Esophagus muscularis mucosa (tissue), 4 donors: Measurements from ENCODE around the gene BTD. TPM values are rescaled to one million over a fixed set of nuclear protein-coding genes. Genes with fewer than 3 reads are reported as not detected.

ENCODE experiments used
- DNase-seq: peaks from one replicate; pipeline ENCODE4 v3.0.0-alpha.2; 2017; ENCODE audit errors: extremely low spot score
- H3K27ac ChIP-seq, 4 donors: fragments of 200-600 bp; sonication (generic); replicated peaks in 1 of 4; 1 replicate in 3 of 4; 2 replicates in 1 of 4; pipeline ENCODE4 v1.5.1; 2016 to 2019; ENCODE audit warnings: mild to moderate bottlenecking in 1 of 4
- H3K27me3 ChIP-seq, 4 donors: fragments of 200-600 bp; sonication (generic); one replicate each; pipeline versions ENCODE4 v1.5.1 to v1.6.0; 2016 to 2019
- H3K36me3 ChIP-seq, 4 donors: fragments of 200-600 bp; sonication (generic); one replicate each; pipeline ENCODE4 v1.5.1; 2016 to 2019
- H3K4me1 ChIP-seq, 4 donors: fragments of 200-600 bp; sonication (generic); one replicate each; pipeline ENCODE4 v1.5.1; 2016 to 2019
- H3K4me3 ChIP-seq, 4 donors: fragments of 200-600 bp; sonication (generic); 1 replicate in 2 of 4; 2 replicates in 2 of 4; pipeline ENCODE4 v1.5.1; 2016 to 2019; ENCODE audit warnings: mild to moderate bottlenecking in 4 of 4, moderate library complexity in 1 of 4
- H3K9me3 ChIP-seq, 4 donors: fragments of 200-600 bp; sonication (generic); 1 replicate in 3 of 4; 2 replicates in 1 of 4; pipeline ENCODE4 v1.5.1; 2016 to 2019
- CTCF ChIP-seq, 3 experiments: fragments of 200-600 bp in 2 of 3; fragments of 450-650 bp in 1 of 3; sonication (generic) in 2 of 3; IDR thresholded peaks; one replicate each; pipeline ENCODE4 v1.5.1; 2017 to 2019; ENCODE audit warnings: antibody characterized with exemption in 3 of 3, mild to moderate bottlenecking in 2 of 3, moderate library complexity in 1 of 3
- EP300 ChIP-seq: sonication (generic); formaldehyde crosslinking; IDR thresholded peaks from one replicate; pipeline ENCODE4 v1.6.1; 2017; ENCODE audit warnings: antibody characterized with exemption
- POLR2A ChIP-seq: fragments of 450-650 bp; IDR thresholded peaks from one replicate; pipeline ENCODE4 v1.6.1; 2017; ENCODE audit warnings: antibody characterized with exemption, moderate library complexity, mild to moderate bottlenecking, low read depth
- POLR2AphosphoS5 ChIP-seq, 2 donors: sonication (generic); formaldehyde crosslinking; IDR thresholded peaks; one replicate each; pipeline ENCODE4 v1.6.1; 2017; ENCODE audit warnings: antibody characterized with exemption in 2 of 2
- WGBS: methylation state at CpG from one replicate; pipeline ENCODE4 v1.1.5; 2018; 5-methylcytosine and 5-hydroxymethylcytosine counted together
- intact Hi-C: fragments of 100-400 bp; cut with DNase I; formaldehyde crosslinking; loops from one replicate; pipeline ENCODE4 v1.15.1; 2023
- total RNA-seq, 4 donors: library from RNA; depleted of rRNA; stranded (reverse); fragments of >200 nt; gene quantifications; one replicate each; pipeline versions ENCODE4 v1.1.0 to v1.2.1, GENCODE V29; 2016

The BTD gene
- total RNA-seq, 4 donors from 2014 or later, result 38.5 to 65.2 (median 41.6) TPM

- no peak for DNase-seq
- Histone ChIP-seq H3K4me1 (peaks cover 0 to 15% (median 9%) of the 10 kb centered on the region in 4 donors), H3K27me3 (no peaks in the 10 kb centered on the region), H3K4me3 (no peak overlapping the region), H3K36me3 (no peaks in the 10 kb centered on the region), H3K9me3 (peaks cover 0 to 19% (median 16%) of the 10 kb centered on the region in 4 donors), H3K27ac (no peak overlapping the region)
- intact Hi-C loops, result no loop called here
- no peak for TF ChIP-seq EP300
Observed at GRCh38 chr3:15657016-15657415, 55.5 kb downstream of the BTD start.

GRCh38 chr3:15659254-15659975 is 57.9 kb downstream of the BTD start:
- TF ChIP-seq EP300 (no peak), POLR2A (no peak), CTCF (IDR thresholded peaks at IDR 0.05) (no peak), POLR2AphosphoS5 (IDR thresholded peaks at IDR 0.05) (no peak)
- no peaks in the 10 kb centered on the region for H3K4me1 ChIP-seq

DNA sequence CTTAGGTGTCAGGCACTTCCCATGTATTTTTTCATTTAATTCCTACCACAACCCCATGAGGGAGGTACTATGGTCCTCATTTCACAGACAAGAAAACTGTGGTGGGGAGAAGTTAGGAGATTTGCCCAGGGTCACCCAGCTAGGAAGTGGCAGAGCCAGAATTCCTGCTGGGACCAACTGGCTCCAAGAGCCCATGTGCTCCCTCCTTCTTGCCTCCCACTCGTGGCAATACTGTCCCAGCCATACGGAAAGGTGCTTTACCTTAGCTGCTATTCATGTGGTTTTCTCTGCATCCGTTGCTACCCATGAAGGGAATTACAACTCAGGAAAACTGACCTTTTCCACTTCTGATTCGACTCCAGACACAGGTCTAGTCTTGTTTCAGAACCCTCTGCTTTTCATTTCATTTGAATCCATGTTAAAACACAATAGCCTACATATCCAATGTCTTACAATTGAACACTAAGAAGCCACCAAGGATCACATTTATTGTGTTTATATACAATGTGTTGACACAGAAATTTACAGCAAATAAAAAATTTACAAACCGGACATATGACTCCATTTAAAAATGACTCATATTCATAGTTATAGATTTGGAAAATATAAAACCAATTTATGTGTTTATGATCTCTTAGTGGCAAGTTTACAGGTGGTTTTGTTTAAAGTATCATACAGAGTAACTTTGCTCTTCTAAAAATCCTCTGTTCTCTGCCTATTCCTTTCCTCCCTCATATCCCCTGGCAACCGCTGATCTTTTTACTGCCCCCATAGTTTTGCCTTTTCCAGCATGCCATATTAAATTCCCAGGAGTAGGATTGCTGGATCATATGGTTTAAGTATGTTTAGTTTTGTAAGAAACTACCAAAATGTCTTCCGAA is 58.8 kb downstream of the BTD start:
- intact Hi-C loops, result no loop called here
- WGBS, result 83% methylated on average over 7 of the region's 7 CpGs
- no peak for DNase-seq
- H3K9me3 ChIP-seq, result peaks cover 0 to 19% (median 16%) of the 10 kb centered on the region in 4 donors
- H3K4me1 ChIP-seq, result no peaks in the 10 kb centered on the region
- no peaks in the 10 kb centered on the region for H3K27me3 ChIP-seq
- TF ChIP-seq POLR2A (no peak), EP300 (no peak), POLR2AphosphoS5 (IDR thresholded peaks at IDR 0.05) (no peak), CTCF (IDR thresholded peaks at IDR 0.05) (no peak)
- no peak overlapping the region for H3K27ac ChIP-seq
- H3K4me3 ChIP-seq, result no peak overlapping the region
- H3K36me3 ChIP-seq, result no peaks in the 10 kb centered on the region

More at GRCh38 chr3:15659254-15659975, 57.9 kb downstream of the BTD start:
- no peak overlapping the region for H3K27ac ChIP-seq
- intact Hi-C loops, result no loop called here
- peaks cover 0 to 19% (median 16%) of the 10 kb centered on the region in 4 donors for H3K9me3 ChIP-seq
- no peak overlapping the region for H3K4me3 ChIP-seq
- no peaks in the 10 kb centered on the region for H3K36me3 ChIP-seq
- WGBS, result 77% methylated on average over 5 of the region's 5 CpGs
- no peak for DNase-seq
- H3K27me3 ChIP-seq, result no peaks in the 10 kb centered on the region

GRCh38 chr3:15664144-15664543 is 62.6 kb downstream of the BTD start:
- Histone ChIP-seq H3K4me1 (no peaks in the 10 kb centered on the region), H3K27ac (no peak overlapping the region), H3K9me3 (no peaks in the 10 kb centered on the region), H3K4me3 (no peak overlapping the region), H3K36me3 (peaks cover 0 to 9% (median 4%) of the 10 kb centered on the region in 4 donors), H3K27me3 (no peaks in the 10 kb centered on the region)
- TF ChIP-seq EP300 (no peak), POLR2AphosphoS5 (IDR thresholded peaks at IDR 0.05) (no peak), CTCF (IDR thresholded peaks at IDR 0.05) (no peak), POLR2A (no peak)
- WGBS, result 56% methylated on average over 1 of the region's 1 CpG
- intact Hi-C loops, result no loop called here
- no peak for DNase-seq

DNA sequence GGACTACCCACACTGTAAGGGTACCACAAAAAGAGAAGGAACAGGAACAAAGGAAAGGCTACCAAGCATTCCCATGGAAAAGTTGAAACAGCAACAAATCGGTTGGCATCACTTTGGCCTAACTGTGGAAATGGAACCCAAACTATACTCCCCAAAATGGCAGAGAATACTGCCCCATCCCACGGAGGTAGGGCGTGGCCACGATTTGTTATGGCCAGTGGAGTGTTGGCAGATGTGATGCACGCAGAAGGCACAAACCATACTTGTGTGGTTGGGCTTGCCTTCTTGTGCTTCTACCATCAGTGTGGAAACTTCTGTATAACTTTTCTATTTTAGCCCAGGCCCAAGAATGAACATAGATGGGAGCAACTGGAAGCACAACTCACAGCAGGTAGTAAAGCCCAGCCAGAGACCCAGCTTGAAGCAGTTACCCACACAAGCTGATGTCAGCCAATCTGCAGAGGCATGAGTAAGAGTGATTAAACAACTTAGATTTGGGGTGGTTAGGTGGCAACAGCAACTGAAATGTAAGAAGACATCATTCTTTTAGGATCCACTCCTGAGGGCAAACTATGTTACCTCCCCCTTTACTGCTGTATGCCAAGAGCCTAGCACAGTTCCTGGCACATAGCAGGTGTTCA is 64.1 kb downstream of the BTD start:
- Histone ChIP-seq H3K4me1 (peaks cover 0 to 11% (median 4%) of the 10 kb centered on the region in 4 donors), H3K27me3 (no peaks in the 10 kb centered on the region), H3K4me3 (no peak overlapping the region), H3K36me3 (peaks cover 0 to 21% (median 8%) of the 10 kb centered on the region in 4 donors), H3K27ac (no peak overlapping the region), H3K9me3 (no peaks in the 10 kb centered on the region)
- TF ChIP-seq POLR2A, result no peak
- no peak for TF ChIP-seq POLR2AphosphoS5 (IDR thresholded peaks at IDR 0.05)
- no peak for TF ChIP-seq EP300
- no peak for TF ChIP-seq CTCF (IDR thresholded peaks at IDR 0.05)
- no peak for DNase-seq
- WGBS, result 98% methylated on average over 5 of the region's 5 CpGs
- intact Hi-C loops, result no loop called here
